HepG2 (cell line): ENCODE measurements around the gene SUN5. TPM values are rescaled to one million over a fixed set of nuclear protein-coding genes. Genes with fewer than 3 reads are reported as not detected.

Experiments used
- AGO2 ChIP-seq: fragments of 200-400 bp; formaldehyde crosslinking; optimal IDR thresholded peaks from 2 replicates; pipeline ENCODE3; 2017; ENCODE audit warnings: mild to moderate bottlenecking, low read depth, low read length, moderate library complexity
- AHR ChIP-seq: IDR thresholded peaks from 2 replicates; pipeline ENCODE4 v1.6.1; 2018; ENCODE audit warnings: missing genetic modification reagents, missing compliant biosample characterization
- BHLHE40 ChIP-seq: IDR thresholded peaks from 2 replicates; pipeline ENCODE4 v1.6.1; 2011; ENCODE audit warnings: low read length, improper control_type of control experiment
- ESRRA ChIP-seq: sonication (generic); formaldehyde crosslinking; IDR thresholded peaks from 2 replicates; pipeline ENCODE4 v1.5.1; 2020; ENCODE audit warnings: mild to moderate bottlenecking, low read depth, missing genetic modification reagents
- HNRNPK ChIP-seq: fragments of 200-400 bp; formaldehyde crosslinking; IDR thresholded peaks from 2 replicates; pipeline ENCODE4 v1.6.1; 2018; ENCODE audit warnings: low read length, low read depth, moderate library complexity, mild to moderate bottlenecking; ENCODE audit not compliant: poor library complexity, severe bottlenecking
- IKZF4 ChIP-seq: sonication (generic); formaldehyde crosslinking; IDR thresholded peaks from 2 replicates; pipeline ENCODE4 v1.5.1; 2020; ENCODE audit warnings: borderline replicate concordance, mild to moderate bottlenecking, low read depth, missing genetic modification reagents; ENCODE audit errors: not compliant biosample characterization
- ISL2 ChIP-seq: sonication (generic); formaldehyde crosslinking; IDR thresholded peaks from 2 replicates; pipeline ENCODE4 v1.5.0; 2020; ENCODE audit warnings: missing genetic modification reagents
- KDM3A ChIP-seq: IDR thresholded peaks from 2 replicates; pipeline ENCODE4 v1.6.1; 2018; ENCODE audit warnings: low read depth, missing compliant biosample characterization
- MEIS1 ChIP-seq: sonication (generic); formaldehyde crosslinking; IDR thresholded peaks from 2 replicates; pipeline ENCODE4 v1.9.0; 2021; ENCODE audit warnings: mild to moderate bottlenecking, missing genetic modification reagents, moderate library complexity, borderline replicate concordance
- MXI1 ChIP-seq: IDR thresholded peaks from 3 replicates; pipeline ENCODE4 v1.6.1; 2012; ENCODE audit warnings: low read depth, low read length, inconsistent platforms, borderline replicate concordance
- NONO ChIP-seq, 2 experiments: fragments of 450-650 bp in 1 of 2; sonication (generic) in 1 of 2; formaldehyde crosslinking in 1 of 2; IDR thresholded peaks in 1 of 2; conservative IDR thresholded peaks in 1 of 2; 2 replicates each; pipeline versions ENCODE4 v1.6.1 to v1.8.0; 2017 to 2022; ENCODE audit warnings: mild to moderate bottlenecking in 1 of 2, missing genetic modification reagents in 1 of 2, moderate library complexity in 1 of 2
- NR2C2 ChIP-seq: sonication (generic); formaldehyde crosslinking; IDR thresholded peaks from 2 replicates; pipeline ENCODE4 v1.4.0; 2020; ENCODE audit warnings: missing genetic modification reagents, mild to moderate bottlenecking, moderate library complexity, borderline replicate concordance
- PAX8 ChIP-seq: sonication (generic); formaldehyde crosslinking; IDR thresholded peaks from 2 replicates; pipeline ENCODE4 v1.8.0; 2022; ENCODE audit warnings: mild to moderate bottlenecking, missing genetic modification reagents, borderline replicate concordance
- PRDM15 ChIP-seq: sonication (generic); formaldehyde crosslinking; IDR thresholded peaks from 2 replicates; pipeline ENCODE4 v1.4.0; 2020; ENCODE audit warnings: missing genetic modification reagents
- SP5 ChIP-seq: IDR thresholded peaks from 2 replicates; pipeline ENCODE4 v1.6.1; 2016; ENCODE audit warnings: low read depth, borderline replicate concordance
- STAG1 ChIP-seq: sonication (generic); formaldehyde crosslinking; IDR thresholded peaks from 2 replicates; pipeline ENCODE4 v1.4.0; 2020; ENCODE audit warnings: missing genetic modification reagents
- TEAD3 ChIP-seq: optimal IDR thresholded peaks from 2 replicates; pipeline ENCODE3; 2016; ENCODE audit warnings: borderline replicate concordance
- ZBTB43 ChIP-seq: sonication (generic); formaldehyde crosslinking; conservative IDR thresholded peaks from 2 replicates; pipeline ENCODE4 v1.4.0; 2020; ENCODE audit warnings: missing genetic modification reagents
- ZFP36L1 ChIP-seq: sonication (generic); formaldehyde crosslinking; IDR thresholded peaks from 2 replicates; pipeline ENCODE4 v1.8.0; 2022; ENCODE audit warnings: mild to moderate bottlenecking, missing genetic modification reagents, moderate library complexity
- ZNF550 ChIP-seq: sonication (generic); formaldehyde crosslinking; IDR thresholded peaks from 2 replicates; pipeline ENCODE4 v1.4.0; 2020; ENCODE audit warnings: mild to moderate bottlenecking, missing genetic modification reagents, borderline replicate concordance
- ZNF740 ChIP-seq: sonication (generic); formaldehyde crosslinking; IDR thresholded peaks from 2 replicates; pipeline ENCODE4 v1.4.0; 2020; ENCODE audit warnings: missing genetic modification reagents
- ZNF749 ChIP-seq: sonication (generic); formaldehyde crosslinking; IDR thresholded peaks from 2 replicates; pipeline ENCODE4 v1.8.0; 2022; ENCODE audit warnings: mild to moderate bottlenecking, missing genetic modification reagents, moderate library complexity, borderline replicate concordance
- ZNF781 ChIP-seq: sonication (generic); formaldehyde crosslinking; IDR thresholded peaks from 2 replicates; pipeline ENCODE4 v1.5.1; 2020; ENCODE audit warnings: borderline replicate concordance, mild to moderate bottlenecking, missing genetic modification reagents; ENCODE audit errors: not compliant biosample characterization
- ZNF788 ChIP-seq: sonication (generic); formaldehyde crosslinking; IDR thresholded peaks from 2 replicates; pipeline ENCODE4 v1.5.0; 2020; ENCODE audit warnings: mild to moderate bottlenecking, missing genetic modification reagents, borderline replicate concordance
- polyA plus RNA-seq, 8 experiments: library from polyadenylated mRNA; depleted of rRNA in 3 of 8; stranded (reverse) in 7 of 8; unstranded in 1 of 8; fragments of >200 nt; fragmentation: Illumina TruSeq in 4 of 8; extraction: Trizol in 4 of 8; gene quantifications; 2 replicates each; pipeline versions ENCODE4 v1.2.1 to v1.2.3, GENCODE V29; 2011 to 2016; ENCODE audit warnings: low read depth in 4 of 8, missing spikeins in 1 of 8, mixed read lengths in 1 of 8; ENCODE audit not compliant: insufficient read depth in 1 of 8
- total RNA-seq, 5 experiments: library from RNA; depleted of rRNA; stranded (reverse); fragments of >200 nt; fragmentation: Illumina TruSeq; extraction: Trizol; gene quantifications; 2 replicates each; pipeline ENCODE4 v1.2.3, GENCODE V29; 2016; ENCODE audit warnings: low read depth in 1 of 5

Gene SUN5
- total and polyA plus RNA-seq, 2 of the 13 experiments (the other 11 are each of a cell fraction or from before 2014, with no cell fraction given) = not detected

- TF ChIP-seq ZNF740 (CRISPR knock-in tag) = peak; percentile 59; the same call in 1 of the 2 replicates
- no peak for TF ChIP-seq PRDM15 (CRISPR knock-in tag)
- TF ChIP-seq IKZF4 (CRISPR knock-in tag) = peak; percentile 68
- TF ChIP-seq ISL2 = peak; percentile 92
- TF ChIP-seq ZFP36L1 = peak; percentile 69; the same call in 1 of the 2 replicates
- TF ChIP-seq ZNF781 = no peak
- peak; percentile 80; the same call in 1 of the 3 replicates for TF ChIP-seq MXI1
- TF ChIP-seq TEAD3 (CRISPR knock-in tag) = peak; percentile 93
- no peak for TF ChIP-seq BHLHE40
- peak; percentile 67 for TF ChIP-seq ZNF749 (CRISPR knock-in tag)
- no peak for TF ChIP-seq ZNF550 (CRISPR knock-in tag)
- TF ChIP-seq SP5 (CRISPR knock-in tag) = peak; percentile 93
- no peak for TF ChIP-seq NONO (IDR thresholded peaks at IDR 0.05)
- peak; percentile 94 for TF ChIP-seq NONO (CRISPR knock-in tag; conservative IDR thresholded peaks at IDR 0.05)
- TF ChIP-seq ESRRA (CRISPR knock-in tag) = peak; percentile 94
- peak; percentile 100 for TF ChIP-seq MEIS1 (CRISPR knock-in tag)
- TF ChIP-seq NR2C2 = peak; percentile 91
- peak; percentile 96 for TF ChIP-seq ZNF788 (CRISPR knock-in tag)
- TF ChIP-seq STAG1 (CRISPR knock-in tag) = no peak; the same call in 1 of the 2 replicates
- peak; percentile 94 for TF ChIP-seq KDM3A (CRISPR knock-in tag)
- TF ChIP-seq ZBTB43 (CRISPR knock-in tag) = peak; percentile 58
- no peak for TF ChIP-seq HNRNPK
- peak; percentile 68; the same call in 1 of the 2 replicates for TF ChIP-seq AHR (CRISPR knock-in tag)
- TF ChIP-seq PAX8 (CRISPR knock-in tag) = peak; percentile 96
- TF ChIP-seq AGO2 = peak; percentile 93
Measured at GRCh38 chr20:33009214-33010132, 5.2 kb upstream of the SUN5 start (continued).
